WTC11 (cell line): ENCODE data around the gene PLD1. TPM values are rescaled to one million over a fixed set of nuclear protein-coding genes. Genes with fewer than 3 reads are reported as not detected.

ENCODE experiments used
- ATAC-seq: fragments of 200-7000 bp; cut with Tn5 transposase; 2 replicates; pipeline ENCODE4 v1.10.0; 2021; ENCODE audit warnings: mild to moderate bottlenecking, moderate library complexity
- CTCF ChIA-PET: fragments of 300-600 bp; sonication (Branson Sonifier 250); formaldehyde crosslinking; loops from one replicate; lab custom pipeline; 2021; ENCODE audit warnings: antibody characterized with exemption; lab: Charles Lee
- POLR2A ChIA-PET: fragments of 350-600 bp; sonication (Branson Sonifier 250); formaldehyde crosslinking; loops from one replicate; lab custom pipeline; 2021; ENCODE audit warnings: antibody characterized with exemption; lab: Charles Lee
- DNase-seq: peaks from one replicate; pipeline ENCODE4 v3.0.0; 2021; ENCODE audit warnings: low spot score
- H3K27ac Mint-ChIP-seq: 2 replicates; pipeline ENCODE4 v1.8.0; 2021; ENCODE audit warnings: mixed read lengths
- H3K27me3 Mint-ChIP-seq: 2 replicates; pipeline ENCODE4 v1.8.0; 2021; ENCODE audit warnings: low read depth, mild to moderate bottlenecking, moderate library complexity, mixed read lengths
- H3K36me3 Mint-ChIP-seq: 2 replicates; pipeline ENCODE4 v1.8.0; 2021; ENCODE audit warnings: mixed read lengths
- H3K4me1 Mint-ChIP-seq: 2 replicates; pipeline ENCODE4 v1.8.0; 2022; ENCODE audit warnings: mixed read lengths
- H3K4me3 Mint-ChIP-seq: 2 replicates; pipeline ENCODE4 v1.8.0; 2021; ENCODE audit warnings: mild to moderate bottlenecking, moderate library complexity, mixed read lengths
- H3K9me3 Mint-ChIP-seq: 2 replicates; pipeline ENCODE4 v1.8.0; 2021; ENCODE audit warnings: mixed read lengths
- ARID4B ChIP-seq: sonication (generic); formaldehyde crosslinking; IDR thresholded peaks from 2 replicates; pipeline ENCODE4 v1.8.0; 2023; ENCODE audit warnings: missing genetic modification reagents, mild to moderate bottlenecking, borderline replicate concordance
- ATF1 ChIP-seq: sonication (generic); formaldehyde crosslinking; IDR thresholded peaks from 2 replicates; pipeline ENCODE4 v1.8.1; 2023; ENCODE audit warnings: mild to moderate bottlenecking, moderate library complexity, missing genetic modification reagents
- EMX1 ChIP-seq: fragments of 250-450 bp; sonication (Bioruptor Pico); IDR thresholded peaks from 2 replicates; pipeline ENCODE4 v1.8.0; 2021; ENCODE audit warnings: mild to moderate bottlenecking
- ERG ChIP-seq: fragments of 250-450 bp; sonication (Bioruptor Pico); IDR thresholded peaks from 2 replicates; pipeline ENCODE4 v1.8.0; 2021; ENCODE audit warnings: mild to moderate bottlenecking
- JUN ChIP-seq: sonication (generic); formaldehyde crosslinking; IDR thresholded peaks from 2 replicates; pipeline ENCODE4 v1.8.0; 2023; ENCODE audit warnings: mild to moderate bottlenecking, missing genetic modification reagents
- MXD4 ChIP-seq: fragments of 250-450 bp; sonication (Bioruptor Pico); IDR thresholded peaks from 2 replicates; pipeline ENCODE4 v1.8.0; 2021; ENCODE audit warnings: mild to moderate bottlenecking, moderate library complexity, borderline replicate concordance
- NR1H2 ChIP-seq: sonication (generic); formaldehyde crosslinking; IDR thresholded peaks from 2 replicates; pipeline ENCODE4 v1.9.0; 2021; ENCODE audit warnings: mild to moderate bottlenecking, moderate library complexity, missing genetic modification reagents
- NR3C1 ChIP-seq: sonication (generic); formaldehyde crosslinking; conservative IDR thresholded peaks from 2 replicates; pipeline ENCODE4 v1.8.1; 2023; ENCODE audit warnings: low read depth, mild to moderate bottlenecking, missing genetic modification reagents
- SMAD4 ChIP-seq: sonication (generic); formaldehyde crosslinking; IDR thresholded peaks from 2 replicates; pipeline ENCODE4 v1.8.0; 2022; ENCODE audit warnings: mild to moderate bottlenecking, missing genetic modification reagents
- TCF7 ChIP-seq: sonication (generic); formaldehyde crosslinking; IDR thresholded peaks from 2 replicates; pipeline ENCODE4 v1.8.0; 2022; ENCODE audit warnings: mild to moderate bottlenecking, low read depth, missing genetic modification reagents, moderate library complexity
- ZBTB21 ChIP-seq: sonication (generic); formaldehyde crosslinking; IDR thresholded peaks from 2 replicates; pipeline ENCODE4 v1.8.1; 2023; ENCODE audit warnings: mild to moderate bottlenecking, missing genetic modification reagents, borderline replicate concordance
- ZMAT4 ChIP-seq: fragments of 250-450 bp; sonication (Bioruptor Pico); IDR thresholded peaks from 2 replicates; pipeline ENCODE4 v1.9.0; 2021; ENCODE audit warnings: mild to moderate bottlenecking
- ZNF423 ChIP-seq: fragments of 250-450 bp; sonication (Bioruptor Pico); IDR thresholded peaks from 2 replicates; pipeline ENCODE4 v2.1.2; 2022; ENCODE audit warnings: mild to moderate bottlenecking, moderate library complexity
- total RNA-seq: library from RNA; stranded (reverse); gene quantifications from 3 replicates; pipeline ENCODE4 v1.2.3, GENCODE V29; 2021
- TF ChIP-seq, protein P1 (sequence below): fragments of 250-450 bp; sonication (Bioruptor Pico); IDR thresholded peaks from 2 replicates; pipeline ENCODE4 v1.9.0; 2021; ENCODE audit warnings: mild to moderate bottlenecking, borderline replicate concordance
- TF ChIP-seq, protein P2 (sequence below): sonication (generic); formaldehyde crosslinking; IDR thresholded peaks from 2 replicates; pipeline ENCODE4 v1.8.0; 2023; ENCODE audit warnings: mild to moderate bottlenecking, missing genetic modification reagents
- TF ChIP-seq, protein P3 (sequence below): fragments of 250-450 bp; sonication (Bioruptor Pico); IDR thresholded peaks from 2 replicates; pipeline ENCODE4 v1.9.0; 2021; ENCODE audit warnings: mild to moderate bottlenecking
- TF ChIP-seq, protein P4 (sequence below): fragments of 250-450 bp; sonication (Bioruptor Pico); IDR thresholded peaks from 2 replicates; pipeline ENCODE4 v2.1.2; 2022; ENCODE audit warnings: mild to moderate bottlenecking, moderate library complexity

PLD1 gene
- total RNA-seq, 1 experiment from 2014 or later = 4.0 TPM

GRCh38 chr3:171805687-171806086 is 4.6 kb downstream of the PLD1 start (continued):
- TF ChIP-seq, protein P1, sequence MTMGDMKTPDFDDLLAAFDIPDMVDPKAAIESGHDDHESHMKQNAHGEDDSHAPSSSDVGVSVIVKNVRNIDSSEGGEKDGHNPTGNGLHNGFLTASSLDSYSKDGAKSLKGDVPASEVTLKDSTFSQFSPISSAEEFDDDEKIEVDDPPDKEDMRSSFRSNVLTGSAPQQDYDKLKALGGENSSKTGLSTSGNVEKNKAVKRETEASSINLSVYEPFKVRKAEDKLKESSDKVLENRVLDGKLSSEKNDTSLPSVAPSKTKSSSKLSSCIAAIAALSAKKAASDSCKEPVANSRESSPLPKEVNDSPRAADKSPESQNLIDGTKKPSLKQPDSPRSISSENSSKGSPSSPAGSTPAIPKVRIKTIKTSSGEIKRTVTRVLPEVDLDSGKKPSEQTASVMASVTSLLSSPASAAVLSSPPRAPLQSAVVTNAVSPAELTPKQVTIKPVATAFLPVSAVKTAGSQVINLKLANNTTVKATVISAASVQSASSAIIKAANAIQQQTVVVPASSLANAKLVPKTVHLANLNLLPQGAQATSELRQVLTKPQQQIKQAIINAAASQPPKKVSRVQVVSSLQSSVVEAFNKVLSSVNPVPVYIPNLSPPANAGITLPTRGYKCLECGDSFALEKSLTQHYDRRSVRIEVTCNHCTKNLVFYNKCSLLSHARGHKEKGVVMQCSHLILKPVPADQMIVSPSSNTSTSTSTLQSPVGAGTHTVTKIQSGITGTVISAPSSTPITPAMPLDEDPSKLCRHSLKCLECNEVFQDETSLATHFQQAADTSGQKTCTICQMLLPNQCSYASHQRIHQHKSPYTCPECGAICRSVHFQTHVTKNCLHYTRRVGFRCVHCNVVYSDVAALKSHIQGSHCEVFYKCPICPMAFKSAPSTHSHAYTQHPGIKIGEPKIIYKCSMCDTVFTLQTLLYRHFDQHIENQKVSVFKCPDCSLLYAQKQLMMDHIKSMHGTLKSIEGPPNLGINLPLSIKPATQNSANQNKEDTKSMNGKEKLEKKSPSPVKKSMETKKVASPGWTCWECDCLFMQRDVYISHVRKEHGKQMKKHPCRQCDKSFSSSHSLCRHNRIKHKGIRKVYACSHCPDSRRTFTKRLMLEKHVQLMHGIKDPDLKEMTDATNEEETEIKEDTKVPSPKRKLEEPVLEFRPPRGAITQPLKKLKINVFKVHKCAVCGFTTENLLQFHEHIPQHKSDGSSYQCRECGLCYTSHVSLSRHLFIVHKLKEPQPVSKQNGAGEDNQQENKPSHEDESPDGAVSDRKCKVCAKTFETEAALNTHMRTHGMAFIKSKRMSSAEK = no peak
- no peak for TF ChIP-seq ZBTB21 (CRISPR knock-in tag)

- ChIA-PET CTCF (no interaction called here), POLR2A (no interaction called here)
- Mint-ChIP-seq H3K9me3 (no peaks in the 10 kb centered on the region; the same call in 1 of the 2 replicates), H3K4me1 (peaks cover 5% of the 10 kb centered on the region), H3K36me3 (no peaks in the 10 kb centered on the region), H3K4me3 (no peak overlapping the region), H3K27ac (no peak overlapping the region), H3K27me3 (peaks cover 16% of the 10 kb centered on the region)
- DNase-seq (no peak), ATAC-seq (no peak)
- TF ChIP-seq ARID4B (CRISPR knock-in tag) (no peak), NR3C1 (no peak), TCF7 (no peak), JUN (CRISPR knock-in tag) (no peak), NR1H2 (CRISPR knock-in tag) (no peak), ERG (CRISPR knock-in tag) (no peak), ATF1 (CRISPR knock-in tag) (no peak), ZNF423 (CRISPR knock-in tag) (no peak), ZMAT4 (no peak), EMX1 (CRISPR knock-in tag) (no peak), MXD4 (CRISPR knock-in tag) (no peak), SMAD4 (CRISPR knock-in tag) (no peak)
- TF ChIP-seq, protein P2, sequence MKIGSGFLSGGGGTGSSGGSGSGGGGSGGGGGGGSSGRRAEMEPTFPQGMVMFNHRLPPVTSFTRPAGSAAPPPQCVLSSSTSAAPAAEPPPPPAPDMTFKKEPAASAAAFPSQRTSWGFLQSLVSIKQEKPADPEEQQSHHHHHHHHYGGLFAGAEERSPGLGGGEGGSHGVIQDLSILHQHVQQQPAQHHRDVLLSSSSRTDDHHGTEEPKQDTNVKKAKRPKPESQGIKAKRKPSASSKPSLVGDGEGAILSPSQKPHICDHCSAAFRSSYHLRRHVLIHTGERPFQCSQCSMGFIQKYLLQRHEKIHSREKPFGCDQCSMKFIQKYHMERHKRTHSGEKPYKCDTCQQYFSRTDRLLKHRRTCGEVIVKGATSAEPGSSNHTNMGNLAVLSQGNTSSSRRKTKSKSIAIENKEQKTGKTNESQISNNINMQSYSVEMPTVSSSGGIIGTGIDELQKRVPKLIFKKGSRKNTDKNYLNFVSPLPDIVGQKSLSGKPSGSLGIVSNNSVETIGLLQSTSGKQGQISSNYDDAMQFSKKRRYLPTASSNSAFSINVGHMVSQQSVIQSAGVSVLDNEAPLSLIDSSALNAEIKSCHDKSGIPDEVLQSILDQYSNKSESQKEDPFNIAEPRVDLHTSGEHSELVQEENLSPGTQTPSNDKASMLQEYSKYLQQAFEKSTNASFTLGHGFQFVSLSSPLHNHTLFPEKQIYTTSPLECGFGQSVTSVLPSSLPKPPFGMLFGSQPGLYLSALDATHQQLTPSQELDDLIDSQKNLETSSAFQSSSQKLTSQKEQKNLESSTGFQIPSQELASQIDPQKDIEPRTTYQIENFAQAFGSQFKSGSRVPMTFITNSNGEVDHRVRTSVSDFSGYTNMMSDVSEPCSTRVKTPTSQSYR (CRISPR knock-in tag) = no peak
- TF ChIP-seq, protein P3, sequence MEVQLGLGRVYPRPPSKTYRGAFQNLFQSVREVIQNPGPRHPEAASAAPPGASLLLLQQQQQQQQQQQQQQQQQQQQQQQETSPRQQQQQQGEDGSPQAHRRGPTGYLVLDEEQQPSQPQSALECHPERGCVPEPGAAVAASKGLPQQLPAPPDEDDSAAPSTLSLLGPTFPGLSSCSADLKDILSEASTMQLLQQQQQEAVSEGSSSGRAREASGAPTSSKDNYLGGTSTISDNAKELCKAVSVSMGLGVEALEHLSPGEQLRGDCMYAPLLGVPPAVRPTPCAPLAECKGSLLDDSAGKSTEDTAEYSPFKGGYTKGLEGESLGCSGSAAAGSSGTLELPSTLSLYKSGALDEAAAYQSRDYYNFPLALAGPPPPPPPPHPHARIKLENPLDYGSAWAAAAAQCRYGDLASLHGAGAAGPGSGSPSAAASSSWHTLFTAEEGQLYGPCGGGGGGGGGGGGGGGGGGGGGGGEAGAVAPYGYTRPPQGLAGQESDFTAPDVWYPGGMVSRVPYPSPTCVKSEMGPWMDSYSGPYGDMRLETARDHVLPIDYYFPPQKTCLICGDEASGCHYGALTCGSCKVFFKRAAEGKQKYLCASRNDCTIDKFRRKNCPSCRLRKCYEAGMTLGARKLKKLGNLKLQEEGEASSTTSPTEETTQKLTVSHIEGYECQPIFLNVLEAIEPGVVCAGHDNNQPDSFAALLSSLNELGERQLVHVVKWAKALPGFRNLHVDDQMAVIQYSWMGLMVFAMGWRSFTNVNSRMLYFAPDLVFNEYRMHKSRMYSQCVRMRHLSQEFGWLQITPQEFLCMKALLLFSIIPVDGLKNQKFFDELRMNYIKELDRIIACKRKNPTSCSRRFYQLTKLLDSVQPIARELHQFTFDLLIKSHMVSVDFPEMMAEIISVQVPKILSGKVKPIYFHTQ (CRISPR knock-in tag) = no peak
- TF ChIP-seq, protein P4, sequence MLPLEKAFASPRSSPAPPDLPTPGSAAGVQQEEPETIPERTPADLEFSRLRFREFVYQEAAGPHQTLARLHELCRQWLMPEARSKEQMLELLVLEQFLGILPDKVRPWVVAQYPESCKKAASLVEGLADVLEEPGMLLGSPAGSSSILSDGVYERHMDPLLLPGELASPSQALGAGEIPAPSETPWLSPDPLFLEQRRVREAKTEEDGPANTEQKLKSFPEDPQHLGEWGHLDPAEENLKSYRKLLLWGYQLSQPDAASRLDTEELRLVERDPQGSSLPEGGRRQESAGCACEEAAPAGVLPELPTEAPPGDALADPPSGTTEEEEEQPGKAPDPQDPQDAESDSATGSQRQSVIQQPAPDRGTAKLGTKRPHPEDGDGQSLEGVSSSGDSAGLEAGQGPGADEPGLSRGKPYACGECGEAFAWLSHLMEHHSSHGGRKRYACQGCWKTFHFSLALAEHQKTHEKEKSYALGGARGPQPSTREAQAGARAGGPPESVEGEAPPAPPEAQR (CRISPR knock-in tag) = no peak
Measured at GRCh38 chr3:171804618-171805389, 5.5 kb downstream of the PLD1 start.
